ENCODE measurements around the gene DSPP.

The DSPP gene

GRCh38 chr4:87624698-87625097, 16.4 kb downstream of the DSPP start:
- DNase-seq (ENCODE audit: extremely low read depth in 1 of 2, low read depth in 1 of 2), result no peak

GRCh38 chr4:87631668-87632067, 23.3 kb downstream of the DSPP start:
- DNase-seq (ENCODE audit: extremely low read depth in 1 of 2, low read depth in 1 of 2), result no peak

GRCh38 chr4:87632469-87632868, 24.1 kb downstream of the DSPP start:
- DNase-seq (ENCODE audit: extremely low read depth in 1 of 2, low read depth in 1 of 2), result no peak

DNA sequence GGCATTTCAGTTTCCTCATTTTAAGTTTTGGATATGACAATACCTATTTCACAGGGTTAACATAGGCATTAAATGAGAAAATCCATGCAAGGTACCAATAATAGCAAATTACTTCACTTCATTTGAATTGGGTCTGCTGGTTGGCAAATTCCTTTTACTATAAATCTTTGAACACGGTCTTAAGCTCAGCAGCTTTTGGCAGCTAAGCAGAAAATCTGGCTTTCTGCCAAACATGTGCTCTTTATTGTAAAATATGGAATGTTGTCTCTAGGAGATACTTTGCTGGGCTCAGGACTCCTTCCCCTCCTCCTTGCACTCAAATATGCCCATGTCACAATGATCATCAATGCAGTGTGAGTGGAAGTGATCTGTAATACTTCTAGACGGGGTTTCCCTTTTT, 24.9 kb downstream of the DSPP start:
- no peak for DNase-seq (ENCODE audit: extremely low read depth in 1 of 2, low read depth in 1 of 2)

- no peak for DNase-seq (ENCODE audit: extremely low read depth in 1 of 2, low read depth in 1 of 2)
Observed at GRCh38 chr4:87644286-87644685, 36.0 kb downstream of the DSPP start.

GRCh38 chr4:87649980-87650379, 41.7 kb downstream of the DSPP start, which contains the start of gene DMP1:
Gene DMP1 (plus strand): TSS chr4:87650280. CDS start chr4:87656493, 6,213 bp downstream.
- DNase-seq (ENCODE audit: extremely low read depth in 1 of 2, low read depth in 1 of 2), result no peak

GRCh38 chr4:87650938-87651337, 42.6 kb downstream of the DSPP start:
- no peak for DNase-seq (ENCODE audit: extremely low read depth in 1 of 2, low read depth in 1 of 2)

GRCh38 chr4:87651941-87652340, 43.6 kb downstream of the DSPP start:
- DNase-seq (ENCODE audit: extremely low read depth in 1 of 2, low read depth in 1 of 2), result no peak

DNA sequence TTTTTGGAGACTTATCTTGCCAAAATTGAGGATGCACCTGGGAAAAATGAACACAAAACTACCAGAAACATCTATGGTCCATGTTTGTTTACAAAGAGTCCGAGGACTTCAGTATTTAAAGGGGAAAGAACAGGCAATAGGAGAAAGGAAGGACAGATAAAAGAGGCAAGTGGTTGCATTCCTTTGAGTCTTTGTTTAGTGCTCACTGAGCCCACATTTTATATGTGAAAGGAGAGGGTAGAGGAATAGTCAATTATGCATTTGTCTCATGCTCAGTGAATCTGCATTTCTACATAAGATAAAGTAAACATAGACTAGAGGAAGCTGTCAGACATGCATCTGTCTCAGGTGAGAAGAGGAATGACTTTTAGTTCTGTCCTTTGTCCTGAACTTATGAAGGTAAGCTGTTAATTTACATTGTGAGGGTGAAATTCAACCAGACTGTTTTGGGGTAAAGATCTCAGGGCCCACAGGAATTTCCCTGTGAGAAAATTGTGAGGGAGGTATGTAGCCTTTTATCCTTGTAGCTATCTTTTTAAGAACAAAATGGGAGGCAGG, 46.2 kb downstream of the DSPP start:
- no peak for DNase-seq (ENCODE audit: extremely low read depth in 1 of 2, low read depth in 1 of 2)

- no peak for DNase-seq (ENCODE audit: extremely low read depth in 1 of 2, low read depth in 1 of 2)
Observed at GRCh38 chr4:87657525-87657924, 49.2 kb downstream of the DSPP start.

DNA sequence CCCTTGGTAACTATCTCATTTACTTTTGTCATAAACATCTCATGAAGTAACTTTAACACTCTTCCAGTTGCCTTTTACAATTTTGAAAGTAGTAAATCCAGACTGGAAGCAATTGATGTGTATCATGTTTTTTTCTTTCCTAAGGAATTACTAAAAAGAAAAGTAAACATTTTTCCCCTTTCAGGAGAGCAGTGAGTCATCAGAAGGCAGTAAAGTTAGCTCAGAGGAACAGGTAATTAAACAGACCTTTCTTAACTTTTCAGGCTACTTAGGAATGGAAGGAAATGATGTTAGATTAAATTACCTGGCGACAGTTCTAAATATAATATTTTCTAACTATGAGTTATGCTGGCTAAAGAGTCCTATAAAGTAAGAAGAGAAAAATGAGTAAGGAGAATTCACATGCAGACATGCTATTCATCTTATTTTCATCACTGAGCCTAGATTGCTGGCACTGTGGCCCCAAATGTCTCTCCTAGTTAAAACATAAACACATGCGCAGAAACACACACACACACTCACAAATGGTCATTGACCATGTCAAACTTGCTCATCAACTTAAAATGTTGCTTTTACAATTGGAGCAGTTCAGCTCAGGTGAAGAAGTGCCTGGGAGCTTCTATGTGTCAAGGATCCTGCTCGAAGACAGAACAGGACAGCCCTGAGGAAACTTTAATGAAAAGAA, 51.1 kb downstream of the DSPP start:
- DNase-seq (ENCODE audit: extremely low read depth in 1 of 2, low read depth in 1 of 2), result no peak

DNA sequence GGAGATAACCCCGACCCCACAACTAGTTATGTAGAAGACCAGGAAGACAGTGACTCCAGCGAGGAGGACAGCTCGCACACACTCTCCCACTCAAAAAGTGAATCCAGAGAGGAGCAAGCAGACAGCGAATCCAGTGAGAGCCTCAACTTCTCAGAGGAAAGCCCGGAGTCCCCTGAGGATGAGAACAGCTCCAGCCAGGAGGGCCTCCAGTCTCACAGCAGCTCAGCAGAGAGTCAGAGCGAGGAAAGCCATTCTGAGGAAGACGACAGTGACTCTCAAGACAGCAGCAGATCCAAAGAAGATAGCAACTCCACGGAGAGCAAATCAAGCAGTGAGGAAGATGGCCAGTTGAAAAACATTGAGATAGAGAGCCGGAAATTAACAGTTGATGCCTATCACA, 54.5 kb downstream of the DSPP start:
- no peak for DNase-seq (ENCODE audit: extremely low read depth in 1 of 2, low read depth in 1 of 2)
